NCI-H2029 (cell line): ENCODE data around the gene OAS2.
A peak's percentile ranks its signal among the peaks of the same experiment; 100 is the strongest.

ENCODE experiments used
- DNase-seq: peaks from one replicate; lab custom pipeline; 2025; lab: John Stamatoyannopoulos, UW

Gene OAS2

GRCh38 chr12:113021500-113021899, 43.2 kb downstream of the OAS2 start:
- DNase-seq, result no peak

- no peak for DNase-seq
Observed at GRCh38 chr12:113022563-113023297, 44.4 kb downstream of the OAS2 start.

DNA sequence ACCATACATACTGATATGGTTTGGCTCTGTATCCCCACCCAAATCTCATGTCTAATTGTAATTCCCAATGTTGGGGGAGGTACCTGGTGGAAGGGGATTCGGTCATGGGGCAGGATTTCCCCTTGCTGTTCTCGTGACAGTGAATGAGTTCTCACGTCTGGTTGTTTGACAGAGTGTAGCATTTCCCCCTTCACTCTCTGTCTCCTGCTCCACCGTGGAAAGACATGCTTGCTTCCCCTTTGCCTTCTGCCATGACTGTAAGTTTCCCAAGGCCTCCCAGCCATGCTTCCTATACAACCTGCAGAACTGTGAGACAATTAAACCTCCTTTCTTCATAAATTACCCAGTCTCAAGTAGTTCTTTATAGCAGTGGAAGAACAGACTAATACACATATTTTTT, 49.4 kb downstream of the OAS2 start:
- DNase-seq, result no peak

GRCh38 chr12:113030875-113031525, 52.7 kb downstream of the OAS2 start:
- DNase-seq, result peak; percentile 35

GRCh38 chr12:113039911-113040445, 61.7 kb downstream of the OAS2 start:
- DNase-seq, result no peak

GRCh38 chr12:113040722-113041171, 62.4 kb downstream of the OAS2 start:
- no peak for DNase-seq

DNA sequence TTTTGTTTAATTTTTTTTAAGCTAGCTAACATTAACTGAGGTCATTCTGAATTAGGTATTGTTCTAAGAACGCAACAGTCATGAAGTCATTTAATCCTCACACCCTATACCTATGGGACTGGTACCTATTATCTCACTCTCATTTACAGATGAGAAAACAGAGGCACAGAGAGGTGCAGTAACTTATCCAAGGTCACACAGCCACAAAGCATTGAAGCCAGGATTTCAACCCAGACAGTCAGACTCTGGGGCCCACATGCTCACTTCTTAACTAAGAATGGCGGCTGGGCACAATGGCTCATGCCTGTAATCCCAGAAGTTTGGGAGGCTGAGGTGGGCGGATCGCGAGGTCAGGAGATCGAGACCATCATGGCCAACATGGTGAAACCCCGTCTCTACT, 63.2 kb downstream of the OAS2 start:
- DNase-seq, result no peak

GRCh38 chr12:113043240-113043639, 64.9 kb downstream of the OAS2 start:
- DNase-seq, result peak; percentile 28

DNA sequence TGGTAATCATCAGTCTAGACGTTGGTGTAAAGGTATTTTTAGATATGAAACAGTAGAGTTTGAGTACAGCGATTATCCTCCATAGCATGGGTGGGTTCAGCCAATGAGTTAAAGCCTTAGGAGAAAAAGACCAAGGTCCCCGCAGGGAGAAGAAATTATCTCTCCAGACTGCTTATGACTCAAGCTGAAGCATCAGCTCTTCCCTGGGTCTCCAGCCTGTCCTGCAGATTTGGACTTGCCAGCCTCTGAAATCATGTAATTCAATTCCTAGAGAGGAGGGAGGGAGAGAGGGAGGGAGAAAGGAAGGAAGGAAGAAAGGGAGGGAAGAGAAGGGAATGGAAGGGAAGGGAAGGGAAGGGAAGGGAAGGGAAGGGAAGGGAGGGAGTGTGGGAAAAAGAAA, 66.2 kb downstream of the OAS2 start:
- DNase-seq, result no peak

DNA sequence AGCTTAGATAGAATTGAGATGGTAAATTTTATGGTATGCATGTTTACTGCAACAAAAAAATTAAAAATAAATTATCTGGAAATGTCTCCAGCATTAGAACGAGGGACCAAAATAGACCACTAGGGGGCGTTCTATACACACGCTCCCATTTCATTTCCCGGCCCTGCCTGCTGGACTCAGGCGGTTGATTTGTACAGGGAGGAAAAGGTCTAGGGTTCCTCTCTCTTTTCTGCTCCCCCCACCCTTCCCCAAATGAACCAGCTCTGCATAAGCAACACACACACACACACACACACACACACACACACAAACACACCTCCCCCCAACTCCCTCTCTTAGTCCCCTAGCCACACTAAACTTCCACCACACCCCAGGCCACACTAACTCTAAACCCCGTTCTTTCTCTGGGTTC, 70.4 kb downstream of the OAS2 start:
- DNase-seq, result peak; percentile 56

DNA sequence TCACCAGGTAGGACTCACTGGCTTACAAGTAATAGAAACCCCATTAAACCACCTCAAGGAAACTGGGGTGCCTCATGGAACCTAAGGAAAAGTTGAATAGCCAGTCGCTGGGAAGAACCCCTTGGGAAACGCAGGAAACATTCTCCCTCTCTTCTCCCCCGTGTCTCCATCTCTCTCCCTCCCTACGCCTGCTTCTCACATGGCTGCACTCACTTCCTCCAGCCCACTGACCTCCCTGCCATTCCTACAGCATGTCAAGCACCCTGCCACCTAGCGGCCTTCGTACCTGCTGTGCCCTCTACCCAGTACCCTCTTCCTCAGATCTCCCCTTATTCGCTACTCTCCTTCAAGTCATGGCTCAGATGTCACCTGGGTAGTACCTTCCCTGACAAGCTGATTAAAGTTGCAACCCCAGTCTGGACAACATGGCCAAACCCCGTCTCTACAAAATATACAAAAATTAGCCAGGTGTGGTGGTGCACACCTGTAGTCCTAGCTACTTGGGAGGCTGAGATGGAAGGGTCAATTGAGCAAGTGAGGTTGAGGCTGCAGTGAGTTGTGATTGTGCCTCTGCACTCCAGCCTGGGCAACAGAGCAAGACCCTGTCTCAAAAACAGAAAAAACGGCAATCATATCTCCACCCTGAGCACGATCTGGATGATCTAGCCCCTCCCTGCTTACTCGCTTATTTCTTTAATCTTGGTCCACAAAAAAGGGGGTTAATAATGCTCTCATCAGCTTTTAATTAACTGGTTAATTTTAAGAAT, 71.8 kb downstream of the OAS2 start:
- no peak for DNase-seq

- no peak for DNase-seq
Observed at GRCh38 chr12:113050795-113051194, 72.5 kb downstream of the OAS2 start.

DNA sequence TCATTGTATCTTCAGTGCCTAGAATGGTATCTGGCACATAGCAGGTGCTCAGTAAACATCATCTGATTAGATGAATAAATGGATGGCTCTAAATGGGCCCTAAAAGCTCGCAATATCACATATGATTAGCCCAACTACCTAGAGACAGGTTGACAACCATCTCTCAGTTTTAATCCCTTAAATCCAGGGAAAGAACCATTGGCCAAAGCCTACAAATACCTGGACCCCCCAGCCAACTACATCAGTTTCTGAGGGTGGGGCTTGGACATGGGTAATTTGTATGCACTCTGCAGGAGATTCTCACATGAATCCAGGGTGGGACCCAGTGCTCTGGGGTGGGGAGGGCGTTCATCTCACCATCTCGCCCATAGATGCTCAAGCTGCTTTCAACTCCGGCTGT, 73.4 kb downstream of the OAS2 start:
- DNase-seq, result no peak

DNA sequence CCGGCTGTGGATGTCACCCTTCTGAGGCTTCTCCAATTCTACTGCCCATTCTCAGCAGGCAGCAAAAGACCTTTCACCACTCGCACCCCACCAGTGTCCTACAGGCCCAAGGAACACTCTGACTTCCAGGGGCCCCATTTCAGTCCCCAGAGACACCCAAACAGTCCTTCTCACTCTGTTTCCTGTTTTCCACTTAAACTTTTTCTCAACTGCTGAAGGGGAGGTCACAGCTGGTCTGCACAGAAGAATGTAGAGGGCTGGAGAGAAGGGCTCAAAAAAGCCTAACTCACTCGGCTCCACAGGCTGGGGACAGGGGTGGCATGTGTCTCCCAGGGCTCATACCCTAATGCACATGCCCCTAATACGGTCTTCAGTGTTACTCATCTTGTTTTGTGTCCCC, 74.0 kb downstream of the OAS2 start:
- no peak for DNase-seq

- DNase-seq, result no peak
Observed at GRCh38 chr12:113054948-113055486, 76.7 kb downstream of the OAS2 start.

DNA sequence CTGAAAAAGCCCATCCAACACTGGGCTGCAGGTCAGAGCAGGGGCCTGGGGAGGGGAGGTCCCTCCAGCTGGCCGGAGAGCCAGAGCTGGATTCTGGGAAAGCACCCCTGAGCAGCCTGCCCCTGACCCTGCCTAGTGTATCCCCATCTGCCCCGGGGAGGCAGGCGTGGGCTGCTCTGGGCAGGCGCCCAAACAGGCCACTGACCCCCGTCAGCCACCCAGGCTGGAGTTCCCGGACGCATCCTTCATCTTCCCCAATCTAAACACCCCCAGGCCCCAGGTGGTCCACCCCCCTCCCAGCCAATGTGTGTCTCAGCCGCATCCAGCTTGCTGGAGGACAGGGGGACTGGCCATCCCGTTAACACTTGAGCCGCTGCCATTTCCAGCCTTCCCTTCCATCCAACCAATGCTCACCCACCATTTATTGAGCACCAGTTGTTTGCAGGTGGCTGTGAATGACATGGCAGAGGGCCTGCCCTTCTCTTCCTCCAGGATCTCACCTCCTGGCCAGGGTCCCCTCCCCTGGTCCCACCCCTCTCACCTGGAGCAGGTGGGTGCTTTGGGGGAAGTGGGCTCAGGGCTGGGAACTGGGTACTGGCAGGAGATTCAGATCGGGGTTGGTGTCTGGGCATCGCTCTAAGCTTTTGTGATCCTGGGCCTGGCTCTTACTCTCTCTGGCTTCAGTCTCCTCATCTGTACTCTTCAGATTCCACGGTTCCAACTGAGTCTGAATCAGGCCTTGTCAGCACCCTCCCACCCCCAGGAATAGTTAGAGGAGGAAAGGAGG, 77.5 kb downstream of the OAS2 start:
- DNase-seq, result no peak

GRCh38 chr12:113056381-113056630, 78.0 kb downstream of the OAS2 start:
- no peak for DNase-seq

DNA sequence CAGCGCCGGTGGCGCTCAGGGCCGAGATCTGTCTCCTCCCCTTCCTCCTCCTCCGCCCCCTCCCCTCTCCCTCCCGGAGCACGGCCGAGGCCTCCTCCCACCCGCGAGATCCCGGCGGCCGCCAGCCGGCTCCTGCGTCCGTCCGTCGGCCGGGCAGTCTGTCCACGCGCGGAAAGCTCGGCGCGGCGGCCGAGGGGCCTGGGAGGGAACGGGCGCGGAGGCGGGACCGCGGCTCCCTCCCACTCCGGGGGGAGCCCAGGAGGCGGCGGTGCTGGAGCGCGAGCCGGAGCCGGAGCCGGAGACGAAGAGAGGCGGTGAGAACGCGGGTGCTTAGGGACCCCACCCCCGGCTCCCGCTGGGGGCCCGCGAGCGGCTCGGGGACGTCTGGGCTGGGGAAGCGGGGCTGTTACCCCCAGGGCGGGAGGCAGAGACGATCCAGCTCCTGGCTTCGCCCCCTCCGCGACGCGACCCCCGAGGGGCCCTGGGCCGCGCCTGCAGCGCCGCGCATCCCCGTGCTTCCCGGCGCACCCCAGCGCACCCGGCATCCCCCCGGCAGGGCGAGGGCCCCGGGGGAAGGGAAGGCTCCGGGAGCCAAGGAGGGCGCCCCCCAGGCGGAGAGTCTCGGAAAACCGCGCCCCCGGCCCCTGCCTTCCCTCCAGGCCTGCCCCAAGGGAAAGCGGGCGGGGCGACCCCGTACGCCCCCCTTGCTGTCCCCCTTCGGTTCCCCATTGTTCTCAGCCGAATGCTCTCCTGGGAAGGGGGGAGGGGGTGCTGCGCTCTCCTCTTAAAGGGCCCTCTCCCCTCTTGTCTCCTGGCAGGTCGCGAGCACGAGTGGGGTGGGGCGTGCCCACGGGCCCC, 78.5 kb downstream of the OAS2 start, which contains the start of gene DTX1:
DTX1 (plus strand) TSS at position 100 of the 858 bp plus-strand sequence. CDS start 1,463 bp downstream, outside the sequence.
- DNase-seq, result no peak

DNA sequence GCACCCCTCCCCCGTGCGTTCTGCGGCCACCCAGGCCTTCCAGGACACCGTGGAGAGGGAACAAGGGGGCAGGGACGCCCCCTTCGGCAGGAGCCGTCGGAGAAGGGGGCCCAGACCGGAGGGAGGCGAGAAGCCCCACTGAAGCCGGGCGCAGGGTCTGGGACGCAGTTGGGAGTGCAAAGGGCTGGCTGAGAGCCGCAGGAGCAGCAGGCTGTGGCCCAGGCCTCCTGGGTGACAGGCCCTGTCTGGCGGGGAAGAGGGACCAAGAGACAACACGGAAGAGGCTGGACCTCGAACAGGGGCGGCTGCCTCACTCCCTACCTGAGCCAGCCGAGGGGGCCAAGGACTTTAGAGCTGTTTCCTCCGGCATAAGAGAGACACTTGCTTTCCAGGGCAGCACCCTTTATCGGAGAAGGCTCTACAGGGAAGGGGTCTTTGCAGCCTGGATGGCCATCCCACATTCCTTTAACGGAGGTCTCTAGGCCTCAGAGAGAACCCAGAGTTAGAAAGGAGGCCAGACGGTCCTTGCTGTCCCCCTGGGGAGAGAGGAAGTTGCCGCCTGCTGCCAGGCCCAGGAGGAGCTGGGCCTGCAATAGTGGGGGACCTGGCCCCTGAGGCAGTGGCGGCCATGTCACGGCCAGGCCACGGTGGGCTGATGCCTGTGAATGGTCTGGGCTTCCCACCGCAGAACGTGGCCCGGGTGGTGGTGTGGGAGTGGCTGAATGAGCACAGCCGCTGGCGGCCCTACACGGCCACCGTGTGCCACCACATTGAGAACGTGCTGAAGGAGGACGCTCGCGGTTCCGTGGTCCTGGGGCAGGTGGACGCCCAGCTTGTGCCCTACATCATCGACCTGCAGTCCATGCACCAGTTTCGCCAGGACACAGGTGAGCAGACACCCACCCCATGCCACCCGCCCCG, 79.5 kb downstream of the OAS2 start:
- DNase-seq, result no peak

GRCh38 chr12:113058553-113058952, 80.2 kb downstream of the OAS2 start:
- no peak for DNase-seq
